GM18508 (cell line): ENCODE results near the gene RASAL1.
"Not testable (repeated sequence)": the region's sequence is repeated elsewhere in the genome, so short reads cannot be mapped to it uniquely, and the experiment has no call there.

Source experiments
- ATAC-seq: cut with Tn5 transposase; IDR thresholded peaks from one replicate; pipeline ENCODE4 v1.9.1; 2021; ENCODE audit warnings: moderate number of reproducible peaks; ENCODE audit not compliant: insufficient read depth, unreplicated experiment

RASAL1 gene

DNA sequence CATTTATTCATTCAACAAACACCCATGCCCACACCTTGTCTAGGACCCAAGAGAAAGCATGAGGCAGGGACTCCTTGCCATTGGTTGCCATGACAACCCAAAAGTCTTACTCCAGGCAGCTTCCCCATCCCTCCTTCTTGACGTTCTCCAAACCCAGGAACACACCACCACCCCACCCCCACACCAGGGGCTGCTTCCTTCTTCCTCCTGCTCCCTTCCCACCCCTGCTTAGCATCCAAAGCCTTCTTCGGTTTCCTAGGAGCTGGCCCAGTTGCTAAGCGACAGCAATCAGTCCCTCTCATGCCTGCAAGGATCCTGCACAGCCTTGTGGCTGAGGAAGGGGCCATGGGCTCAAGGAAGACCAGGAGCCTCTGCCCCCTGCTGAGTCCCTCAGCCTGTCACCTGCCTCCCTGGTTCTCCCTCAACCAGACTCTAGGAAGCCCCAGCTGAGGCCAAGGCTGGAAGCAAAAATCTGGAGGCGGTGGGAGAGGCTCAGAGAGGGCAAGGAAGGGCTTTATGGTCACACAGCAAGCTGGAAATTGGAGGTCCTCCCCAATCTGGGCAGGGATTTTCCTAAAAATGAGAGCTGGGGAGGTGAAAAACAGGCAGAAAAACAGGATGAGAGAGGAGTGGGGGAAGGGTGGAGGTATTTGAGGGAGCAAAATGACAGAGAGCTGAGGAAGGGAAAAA, 15.4 kb downstream of the RASAL1 start:
- ATAC-seq: no peak

DNA sequence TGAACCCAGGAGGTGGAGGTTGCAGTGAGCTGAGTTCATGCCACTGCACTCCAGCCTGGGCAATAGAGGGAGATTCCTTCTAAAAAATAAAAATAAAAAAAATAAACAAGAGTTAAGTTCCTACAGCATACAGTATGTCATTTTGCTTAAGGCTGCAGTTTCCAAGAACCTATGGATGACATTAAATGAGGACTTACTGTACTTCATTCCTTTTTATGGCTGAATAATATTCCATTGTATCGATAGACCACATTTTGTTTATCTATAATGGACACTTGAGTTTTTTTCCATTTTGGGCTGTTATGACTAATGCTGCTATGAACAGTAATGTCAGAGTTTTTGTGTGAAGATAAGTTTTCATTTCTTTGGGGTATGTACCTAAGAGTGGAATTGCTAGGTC, 17.4 kb downstream of the RASAL1 start:
- no peak for ATAC-seq

DNA sequence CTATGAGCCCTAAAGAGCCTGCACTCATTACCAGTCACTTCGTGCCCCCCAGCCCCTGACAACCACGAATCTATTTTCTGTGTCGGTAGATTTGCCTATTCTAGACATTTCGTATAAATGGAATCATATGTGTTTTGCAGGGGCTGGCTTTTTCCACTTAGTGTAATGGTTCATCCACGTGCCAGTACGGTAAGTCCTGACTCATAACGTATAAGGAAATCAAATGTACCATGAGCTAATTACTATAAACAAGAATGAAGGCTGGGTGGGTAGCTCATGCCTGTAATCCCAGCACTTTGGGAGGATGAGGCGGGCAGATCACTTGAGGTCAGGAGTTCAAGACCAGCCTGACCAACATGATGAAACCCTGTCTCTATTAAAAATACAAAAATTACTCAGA, 17.9 kb downstream of the RASAL1 start:
- ATAC-seq: not testable (repeated sequence)

DNA sequence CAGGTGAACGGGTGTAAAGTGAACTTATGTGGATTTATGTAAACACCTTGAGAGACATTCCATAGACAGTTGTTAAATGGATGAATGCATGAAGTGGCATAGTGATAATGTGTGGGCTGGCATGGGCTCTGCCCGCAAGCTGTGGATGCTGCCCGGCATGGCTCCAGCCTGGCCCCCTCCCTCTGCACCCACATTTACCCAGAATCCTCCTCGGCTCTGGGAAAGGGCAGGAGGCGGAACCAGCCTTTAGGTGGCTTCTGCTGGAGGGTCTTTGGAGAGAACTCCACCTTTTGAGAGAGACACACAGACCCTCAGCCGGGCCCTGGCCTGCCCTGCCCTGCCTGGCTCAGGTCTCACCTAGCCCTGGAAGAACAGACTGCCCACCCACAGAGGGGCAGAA, 18.7 kb downstream of the RASAL1 start:
- no peak for ATAC-seq

DNA sequence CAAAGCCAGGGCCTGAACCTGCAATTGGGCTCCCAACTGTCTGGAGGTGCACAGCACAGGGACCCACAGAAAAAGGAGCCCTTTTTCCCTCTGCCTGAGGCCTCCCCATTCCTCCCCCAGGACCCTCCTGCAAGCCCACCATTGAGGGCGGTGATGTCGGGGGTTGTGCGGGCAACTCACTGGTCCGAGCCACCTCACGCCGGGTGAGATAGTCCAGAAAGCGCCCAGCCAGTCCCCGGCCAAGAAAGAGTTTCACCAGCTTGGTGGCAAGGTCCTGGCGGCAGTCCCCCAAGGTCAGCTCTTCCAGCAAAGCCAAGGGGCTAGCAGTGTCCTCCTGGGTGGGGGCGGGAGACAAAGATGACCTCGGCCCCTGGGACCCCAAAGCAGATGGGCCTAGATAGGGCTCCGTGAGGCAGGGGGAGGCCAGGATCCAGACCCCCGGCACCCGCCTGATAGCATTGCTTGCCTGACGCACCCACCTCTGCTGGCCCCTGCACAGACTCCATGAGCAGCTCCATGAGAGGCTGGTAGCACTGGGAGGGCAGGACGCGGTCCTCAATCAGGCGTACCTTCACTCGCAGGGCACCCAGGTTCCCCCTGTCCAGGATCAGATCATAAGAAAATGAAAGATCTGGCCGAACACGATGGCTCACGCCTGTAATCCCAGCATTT, 20.0 kb downstream of the RASAL1 start:
- no peak for ATAC-seq

DNA sequence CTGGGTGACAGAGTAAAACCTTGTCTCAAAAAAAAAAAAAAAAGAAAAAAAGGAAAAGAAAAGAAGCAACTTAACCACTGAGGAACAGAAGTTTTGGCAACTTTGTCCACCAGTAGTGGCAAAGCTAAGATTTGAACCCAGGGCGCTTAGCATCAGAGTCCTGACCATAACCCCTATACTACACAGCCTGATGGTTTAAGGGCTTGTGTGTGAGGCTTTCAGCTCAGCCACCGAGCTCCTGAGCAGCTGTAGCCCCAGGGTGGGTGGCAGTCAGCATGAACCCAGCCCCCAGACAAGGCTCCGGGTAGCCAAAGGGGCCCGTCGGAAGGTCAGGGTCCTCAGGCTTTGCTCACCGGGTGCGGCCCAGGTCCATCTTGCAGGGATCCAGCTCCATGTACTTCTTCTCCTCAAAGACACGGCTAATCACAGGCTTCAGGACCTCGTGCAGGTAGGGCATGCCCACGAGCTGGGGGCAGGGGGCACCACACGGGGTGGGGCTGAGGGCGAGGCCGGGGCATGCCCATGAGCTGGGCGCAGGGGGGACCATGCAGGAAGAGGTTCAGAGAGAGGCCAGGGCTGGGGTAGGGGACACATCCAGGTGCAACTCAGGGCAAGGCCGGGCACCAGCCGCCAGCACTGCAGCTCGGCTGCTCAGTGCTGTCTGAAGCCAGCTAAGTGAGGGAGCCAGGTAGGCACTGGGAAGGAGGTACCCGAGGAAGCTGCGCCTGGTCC, 20.9 kb downstream of the RASAL1 start:
- ATAC-seq: no peak

DNA sequence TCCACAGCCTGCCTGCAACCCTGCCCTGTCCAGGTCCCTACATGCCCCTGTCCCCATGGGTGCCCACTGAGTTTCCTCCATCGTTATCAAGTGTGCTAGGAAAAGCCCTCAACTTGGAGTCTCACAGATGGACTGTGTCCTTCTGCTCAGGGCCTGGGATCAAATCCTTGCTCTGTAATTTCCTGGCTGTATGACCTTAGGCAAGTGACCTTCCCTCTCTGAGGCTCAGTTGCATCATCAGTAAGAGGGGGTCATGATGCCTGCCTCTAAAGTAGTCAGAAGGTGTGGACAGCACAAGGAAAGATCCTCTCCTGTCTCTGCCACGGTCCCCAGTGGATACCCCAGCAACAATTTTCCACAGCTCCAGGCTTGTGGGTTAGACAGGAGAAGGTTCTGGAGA, 22.2 kb downstream of the RASAL1 start:
- no peak for ATAC-seq

DNA sequence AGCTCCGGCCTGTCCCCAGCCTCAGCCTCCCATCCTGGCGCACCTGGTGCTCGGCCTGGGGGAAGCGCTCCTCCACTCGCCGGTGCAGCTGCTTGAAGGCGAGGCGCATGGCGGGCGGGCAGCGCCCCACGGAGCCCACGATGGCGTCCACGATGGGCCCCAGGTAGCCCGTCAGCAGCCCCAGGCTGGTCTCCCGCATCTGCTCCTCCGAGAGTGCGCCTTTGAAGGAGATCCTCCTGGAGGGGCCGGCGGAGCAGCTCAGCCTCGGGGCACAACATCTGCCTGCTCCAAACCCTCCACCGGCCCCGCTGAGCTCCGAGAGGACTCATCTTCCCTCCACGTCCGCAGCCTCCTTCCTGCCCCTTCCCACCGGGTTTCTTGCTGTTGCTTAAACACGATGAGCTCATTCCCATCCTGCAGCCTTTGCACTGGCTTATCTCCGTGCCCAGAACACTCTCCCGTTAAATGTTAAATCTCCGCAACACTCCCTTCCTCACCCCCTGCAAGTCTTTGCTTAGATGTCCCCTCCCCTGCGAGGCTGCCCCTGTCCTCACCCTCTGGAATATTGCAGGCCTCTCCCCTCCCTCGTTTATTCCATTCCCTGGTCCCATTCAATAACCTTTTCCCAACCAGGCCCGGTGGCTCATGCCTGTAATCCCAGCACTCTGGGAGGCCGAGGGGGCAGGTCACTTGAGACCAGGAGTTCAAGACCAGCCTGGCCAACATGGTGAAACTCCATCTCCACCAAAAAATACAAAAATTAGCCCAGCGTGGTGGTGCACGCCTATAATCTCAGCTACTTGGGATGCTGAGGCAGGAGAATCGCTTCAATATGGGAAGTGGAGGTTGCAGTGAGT, 23.3 kb downstream of the RASAL1 start:
- no peak for ATAC-seq

DNA sequence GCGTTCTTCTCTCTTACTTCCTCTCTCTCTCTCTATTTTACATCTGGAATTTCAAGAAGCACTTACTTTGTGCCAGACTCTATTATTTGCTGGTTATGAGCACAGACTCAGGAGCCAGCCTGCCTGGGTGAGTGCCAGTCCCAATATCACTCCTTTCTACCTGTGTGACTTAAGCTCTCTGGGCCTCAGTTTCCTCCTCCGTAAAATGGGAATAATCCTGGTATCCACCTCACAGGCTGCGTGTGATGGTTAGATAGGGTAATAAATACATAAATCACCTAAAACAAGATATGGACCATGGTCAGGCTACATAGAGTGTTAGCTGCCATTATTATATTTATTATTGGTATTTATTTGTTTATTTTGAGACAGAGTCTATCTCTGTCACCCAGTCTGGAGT, 24.3 kb downstream of the RASAL1 start:
- no peak for ATAC-seq

DNA sequence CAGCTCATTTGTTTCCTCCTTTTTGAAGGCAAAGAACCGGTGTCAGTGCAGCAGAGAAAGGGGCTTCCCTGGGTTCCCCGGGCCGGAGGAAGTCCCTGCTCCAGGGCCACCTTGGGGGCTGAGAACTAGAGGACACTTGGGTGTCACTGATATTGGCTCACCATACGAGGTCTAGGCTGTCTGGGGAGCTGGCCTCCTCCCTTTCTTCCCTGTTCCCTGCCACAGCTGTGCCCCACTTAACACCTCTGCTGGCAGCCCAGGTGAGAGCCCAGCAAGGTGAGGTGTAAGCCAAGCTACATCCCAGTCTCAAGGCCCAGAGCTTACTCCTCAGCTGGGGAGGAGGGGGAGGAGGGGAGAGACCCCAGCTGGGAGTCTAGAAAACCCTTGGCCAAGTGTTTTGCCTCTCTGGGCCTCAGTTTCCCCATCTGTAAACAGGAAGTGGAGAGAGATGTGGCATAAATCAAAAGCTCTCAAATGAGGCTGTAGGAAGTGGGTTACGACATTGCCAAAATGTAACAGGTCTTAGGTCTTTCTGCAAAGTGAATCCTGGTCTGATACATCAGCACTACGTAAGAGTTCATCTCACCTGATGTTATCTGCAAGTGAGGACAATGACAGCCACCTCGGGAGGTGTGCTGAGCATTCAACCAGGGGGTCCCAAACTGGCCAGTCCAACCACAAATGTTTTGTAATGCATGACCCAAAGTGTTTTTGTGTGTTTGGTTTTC, 25.5 kb downstream of the RASAL1 start:
- no peak for ATAC-seq

DNA sequence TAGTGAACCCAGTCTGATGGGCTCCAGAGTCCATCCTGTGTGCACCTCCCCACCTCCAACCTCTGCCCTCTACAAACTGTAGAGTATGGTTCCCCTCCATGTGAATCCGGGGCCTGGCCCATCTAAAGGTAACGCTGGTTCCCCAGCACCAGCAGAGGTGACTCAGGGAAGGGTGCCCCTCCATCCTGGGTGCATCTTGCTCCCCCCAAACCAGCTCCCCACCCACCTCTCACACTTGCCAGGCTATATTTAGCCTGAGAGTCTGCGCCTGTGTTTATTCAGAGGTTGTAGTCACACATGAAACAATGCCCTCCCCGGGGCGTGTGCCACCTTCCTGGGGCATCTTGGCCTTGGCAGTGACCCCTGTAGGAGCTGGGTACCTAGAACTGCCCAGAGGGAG, 26.2 kb downstream of the RASAL1 start:
- ATAC-seq: no peak

DNA sequence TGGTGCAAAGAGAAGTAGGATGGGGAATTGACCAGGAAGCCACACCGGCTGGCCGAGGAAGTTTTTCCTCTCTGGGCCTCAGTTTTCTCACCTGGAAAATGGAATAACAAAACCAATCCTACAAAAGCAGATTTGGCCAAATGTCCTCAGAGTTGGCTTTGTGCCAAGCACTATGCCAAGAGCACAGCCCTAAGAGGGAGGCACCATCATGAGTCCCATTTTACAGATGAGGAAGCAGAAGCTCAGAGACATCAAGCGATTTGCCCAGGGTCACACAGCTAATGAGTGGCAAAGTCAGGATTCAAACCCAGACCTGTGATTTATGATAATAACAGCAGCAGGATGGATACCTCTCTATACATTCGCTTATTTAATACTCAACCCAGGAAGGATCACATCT, 27.3 kb downstream of the RASAL1 start:
- ATAC-seq: no peak

DNA sequence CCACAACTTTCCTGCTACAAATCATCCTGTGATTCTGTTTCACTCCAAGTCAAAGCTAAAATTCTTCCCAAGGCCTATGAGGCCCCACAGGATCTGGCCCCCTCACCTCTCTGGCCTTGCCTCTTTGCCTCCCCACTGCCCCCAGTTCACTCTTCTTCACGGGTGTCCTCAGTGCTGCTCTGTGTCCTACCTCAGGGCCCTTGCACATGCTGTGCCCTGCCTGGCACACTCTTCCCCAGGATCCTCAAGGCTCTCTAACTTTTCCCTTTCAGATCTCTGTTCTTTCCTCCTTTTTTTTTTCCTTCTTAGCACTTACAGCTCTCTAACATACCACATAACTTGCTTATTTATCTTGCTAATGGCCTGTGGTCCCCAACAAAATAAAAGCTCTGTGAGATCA, 29.2 kb downstream of the RASAL1 start:
- ATAC-seq: no peak

DNA sequence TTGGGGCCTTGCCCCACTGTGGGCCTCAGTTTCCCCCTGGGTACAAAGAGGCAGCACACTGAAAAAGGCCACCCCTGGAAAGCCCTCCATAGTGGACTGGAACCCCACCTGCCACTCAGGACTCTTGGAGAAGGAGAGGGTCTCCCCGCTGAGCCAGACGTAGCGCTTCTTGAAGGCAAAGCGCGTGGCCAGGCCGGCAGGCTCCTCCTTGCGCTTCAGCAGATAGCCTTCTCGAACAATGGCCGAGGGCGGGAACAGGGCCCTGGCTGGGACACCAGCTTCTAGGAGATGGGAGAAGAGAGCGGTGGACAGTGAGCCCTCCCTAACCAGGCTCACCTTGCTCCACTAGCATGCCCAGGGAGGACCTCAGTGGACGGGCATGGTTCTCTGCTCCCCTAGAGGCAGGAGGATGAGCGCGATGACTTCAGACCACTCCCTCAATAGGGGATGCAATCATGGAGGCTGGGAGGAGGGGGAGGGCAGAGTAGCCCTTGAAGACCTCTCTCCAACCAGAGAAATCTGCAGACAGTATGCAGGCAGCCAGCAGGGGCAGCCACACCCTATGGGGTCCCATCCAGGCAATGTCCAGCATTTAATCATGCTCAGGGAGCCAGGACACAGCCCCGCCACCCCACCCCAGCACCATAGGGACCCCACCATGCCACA, 29.8 kb downstream of the RASAL1 start:
- no peak for ATAC-seq

DNA sequence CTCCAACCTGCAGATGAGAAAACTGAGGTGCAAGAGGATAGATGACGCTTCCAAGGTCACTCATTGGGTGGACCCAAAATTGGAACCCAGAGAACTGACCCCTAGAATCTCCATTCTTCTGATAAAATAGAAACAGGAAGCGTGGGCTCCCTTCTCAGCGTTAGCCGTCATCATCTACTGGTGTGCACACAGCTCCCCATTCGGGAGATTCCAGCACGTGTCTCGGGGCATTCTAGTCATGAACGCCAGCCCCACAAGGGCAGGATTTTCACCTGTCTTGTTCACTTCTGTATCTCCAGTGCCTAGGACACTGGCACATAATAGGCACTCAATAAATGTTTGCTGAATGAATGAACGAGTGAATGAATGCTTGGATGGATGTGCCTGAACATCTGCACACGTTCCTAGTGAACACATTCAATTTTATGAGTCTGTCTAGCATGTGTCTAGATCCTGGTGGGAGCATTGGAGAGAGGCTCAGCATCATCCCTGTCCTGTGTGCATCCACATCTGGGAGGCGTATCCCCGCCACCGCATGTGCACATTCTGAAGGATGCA, 30.5 kb downstream of the RASAL1 start:
- no peak for ATAC-seq

DNA sequence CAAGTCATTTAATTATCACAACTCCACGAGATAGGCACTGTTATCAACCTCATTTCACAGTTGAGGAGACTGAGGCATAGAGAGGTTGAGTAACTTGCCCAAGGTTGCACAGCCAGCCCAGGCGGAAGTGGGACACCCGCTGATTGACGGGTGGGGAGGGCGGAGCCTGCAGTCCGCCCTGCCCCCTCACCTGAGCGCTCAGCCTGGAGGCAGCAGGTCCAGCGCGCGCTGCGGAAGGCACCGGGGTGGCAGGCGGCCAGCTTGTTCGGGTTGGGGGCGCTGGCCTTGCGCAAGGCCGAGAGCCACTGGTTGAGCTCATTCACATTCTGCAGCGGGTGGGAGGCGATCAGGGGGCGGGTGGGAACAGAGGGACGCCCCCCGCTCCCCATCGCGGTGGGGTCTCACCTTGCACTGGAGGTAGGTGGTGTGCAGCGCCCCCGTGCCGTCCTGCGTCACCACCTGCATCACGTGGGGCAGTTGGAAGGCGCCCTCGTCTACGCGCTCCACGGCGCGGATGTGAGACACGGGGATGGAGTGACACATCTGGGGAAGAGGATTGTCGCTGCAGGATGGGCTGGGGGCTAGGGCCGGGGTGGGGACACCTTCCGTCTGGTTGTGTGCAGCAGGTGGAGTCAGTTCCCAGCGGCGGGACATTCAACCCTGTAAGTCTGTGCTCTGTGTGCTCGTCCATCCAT, 31.7 kb downstream of the RASAL1 start:
- no peak for ATAC-seq

DNA sequence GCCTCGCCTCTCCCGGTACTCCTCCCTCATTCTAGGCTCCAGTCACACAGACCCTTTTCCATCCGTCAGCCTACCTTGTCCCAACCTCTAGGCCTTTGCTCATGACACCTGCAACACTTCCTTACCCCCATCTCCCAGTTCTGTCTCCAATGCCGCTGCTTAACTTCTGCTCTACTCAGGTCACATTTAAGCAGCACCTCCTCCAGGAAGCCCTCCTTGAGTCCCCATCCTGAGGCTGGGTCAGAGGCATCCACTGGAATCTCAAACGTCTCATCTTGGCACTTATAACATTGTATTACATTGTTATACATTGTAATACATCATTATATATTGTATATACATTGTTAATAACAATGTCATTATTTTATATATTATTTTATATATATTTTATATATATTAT, 32.8 kb downstream of the RASAL1 start:
- no peak for ATAC-seq

DNA sequence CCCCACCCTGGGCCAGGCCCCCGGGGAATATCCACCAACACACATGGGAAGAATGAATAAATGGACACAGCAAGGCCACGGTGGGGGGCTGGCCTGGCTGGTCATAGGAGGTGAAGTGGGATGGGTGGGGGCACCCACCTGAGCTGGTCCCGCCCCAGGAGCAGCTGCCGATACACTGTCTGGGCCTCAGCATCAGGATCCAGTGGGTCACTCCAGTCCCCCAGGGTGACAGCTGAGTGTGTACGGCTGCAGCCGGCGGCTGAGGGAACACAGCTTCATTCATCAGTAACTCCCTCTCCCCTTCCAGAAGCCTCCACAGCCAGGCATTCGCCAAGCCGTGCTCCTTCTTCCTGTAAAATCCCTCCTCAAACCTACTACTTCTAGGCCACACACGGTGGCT, 33.8 kb downstream of the RASAL1 start:
- no peak for ATAC-seq

DNA sequence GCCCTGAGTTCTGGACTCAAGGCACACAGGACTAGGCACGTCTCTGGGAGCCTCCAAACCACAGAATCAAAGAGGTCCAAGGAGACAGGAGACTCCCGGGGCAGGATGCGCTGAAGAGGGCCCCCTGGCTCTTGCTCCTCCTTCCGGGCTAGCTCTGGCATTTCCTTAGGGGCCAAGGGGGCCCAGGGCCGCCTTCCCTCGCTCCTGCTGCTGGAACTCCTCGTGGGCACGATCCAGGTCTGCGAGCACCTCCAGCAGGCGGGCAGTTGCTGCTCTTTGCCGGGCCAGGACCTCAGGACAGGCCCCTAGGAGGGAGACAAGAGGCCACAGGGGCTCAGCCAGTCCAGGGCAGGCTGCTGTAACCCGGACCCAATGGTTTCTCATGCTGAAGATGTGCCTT, 35.8 kb downstream of the RASAL1 start:
- ATAC-seq: no peak
